CD4-positive, alpha-beta T cell treated with Interleukin-6 at 100 ng/mL for 8 hours (primary cell): ENCODE results near the gene TSPAN7.

Experiments
- DNase-seq: peaks from one replicate; pipeline ENCODE4 v3.0.0-alpha.2; 2020; ENCODE audit warnings: mixed read lengths, low spot score

TSPAN7 gene

DNA sequence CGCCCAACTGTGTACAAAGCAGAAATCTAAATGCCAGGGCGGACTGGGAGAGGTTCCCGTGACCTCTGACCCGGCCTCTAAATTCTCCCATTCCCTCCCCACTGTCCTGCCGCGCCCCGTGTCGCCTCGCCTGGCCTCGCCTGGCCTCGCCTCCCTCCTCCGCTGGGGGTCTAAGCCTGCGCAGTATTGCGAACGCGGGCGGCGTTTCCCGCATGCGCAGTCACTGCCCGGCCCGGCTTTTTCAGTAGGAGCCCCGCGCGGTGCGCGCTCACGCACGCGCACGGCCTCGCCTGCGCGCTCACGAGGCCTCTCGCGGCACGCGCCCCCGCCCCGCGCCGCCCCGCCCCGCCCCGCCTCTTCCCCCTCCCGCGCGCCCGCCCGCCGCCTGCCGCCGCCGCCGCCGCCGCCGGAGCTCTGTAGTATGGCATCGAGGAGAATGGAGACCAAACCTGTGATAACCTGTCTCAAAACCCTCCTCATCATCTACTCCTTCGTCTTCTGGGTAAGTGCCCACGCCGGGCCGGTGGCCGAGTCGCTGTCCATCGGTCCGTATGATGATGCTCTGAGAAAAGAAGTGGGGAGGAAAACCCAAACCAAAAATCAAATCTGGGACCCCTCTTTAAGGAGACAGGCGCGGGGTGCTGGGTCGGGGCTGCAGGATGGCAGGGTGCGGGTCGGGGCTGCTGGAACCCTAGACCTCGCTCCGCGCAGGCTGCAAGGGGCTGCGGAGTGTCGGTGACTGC is at the start of gene TSPAN7:
Gene TSPAN7, plus strand, starts transcription at position 417 of the 743 bp plus-strand sequence. Its CDS starts 5 bp downstream, at position 422.
- peak; percentile 76 for DNase-seq

DNA sequence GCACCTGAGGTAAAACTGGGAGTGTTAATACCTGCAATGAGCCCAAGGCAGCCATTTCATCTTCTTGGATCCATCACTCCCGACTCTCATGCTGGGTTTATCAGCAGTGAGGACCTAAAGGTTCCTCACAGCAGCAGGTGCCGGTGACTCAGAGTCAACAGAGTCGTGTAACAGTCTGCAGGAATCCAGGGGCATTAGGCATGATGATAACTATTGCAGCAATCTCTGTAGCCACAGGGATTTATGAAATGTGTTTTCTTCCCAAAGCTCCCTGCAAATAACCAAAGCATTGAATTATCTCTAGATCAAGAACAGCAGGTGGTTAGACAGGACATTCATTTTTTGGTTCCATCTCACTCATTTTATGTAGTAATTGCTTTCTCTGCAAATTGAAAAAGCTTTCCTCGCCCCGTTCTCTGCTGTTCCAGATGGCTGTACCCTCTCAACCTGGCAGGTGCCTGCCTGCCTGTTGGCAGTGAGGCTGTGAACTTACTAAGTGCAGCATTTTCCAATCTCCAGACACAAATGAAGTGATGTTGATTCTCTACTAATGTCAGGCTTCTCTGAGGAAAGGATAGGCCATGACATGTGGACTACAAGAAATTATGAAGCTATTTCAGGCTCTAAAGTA is 48.1 kb upstream of the TSPAN7 start:
- DNase-seq: no peak

DNA sequence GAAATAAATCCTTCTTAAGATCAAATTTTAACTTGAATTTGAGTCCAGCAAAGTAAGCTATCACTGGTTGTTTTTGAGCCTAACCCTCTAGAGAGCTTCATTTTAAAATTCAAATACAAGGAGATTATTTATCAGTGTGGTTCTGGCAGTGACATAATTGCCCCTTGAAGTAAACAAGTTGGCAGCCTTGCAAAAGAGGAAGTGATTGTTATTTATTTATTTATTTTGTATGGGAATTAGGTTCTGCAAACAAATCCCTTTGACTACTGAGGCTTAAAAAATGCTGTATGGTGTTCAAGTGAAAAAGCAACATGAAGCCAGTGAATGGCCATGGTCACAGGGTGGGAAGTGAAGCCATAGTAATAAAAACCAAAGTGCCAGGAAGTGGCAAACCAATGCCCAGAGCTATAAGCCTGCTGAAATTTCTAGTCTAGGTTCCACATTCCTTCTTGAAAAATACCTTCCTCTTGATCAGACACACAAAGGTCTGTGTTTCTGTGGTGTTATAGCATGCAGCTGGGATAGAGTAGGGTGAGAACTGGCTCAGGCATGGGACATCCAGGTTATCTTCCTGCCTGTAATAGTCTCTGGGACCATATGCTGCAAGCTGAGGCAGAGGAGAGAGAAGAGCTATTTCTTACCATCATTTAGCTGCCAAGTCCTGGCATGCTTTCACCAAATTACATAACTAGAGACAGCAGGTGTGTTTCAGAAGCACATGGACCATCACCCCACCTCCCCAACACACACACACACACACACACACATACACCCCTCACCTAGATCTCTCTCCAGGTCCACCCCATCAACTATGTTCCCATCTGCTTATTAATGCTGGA is 47.1 kb upstream of the TSPAN7 start:
- no peak for DNase-seq

GRCh38 chrX:38515291-38515690 is 46.1 kb upstream of the TSPAN7 start:
- DNase-seq: no peak

GRCh38 chrX:38516196-38516774 is 45.1 kb upstream of the TSPAN7 start:
- no peak for DNase-seq

- no peak for DNase-seq
Observed at GRCh38 chrX:38519651-38520050, 41.7 kb upstream of the TSPAN7 start.

DNA sequence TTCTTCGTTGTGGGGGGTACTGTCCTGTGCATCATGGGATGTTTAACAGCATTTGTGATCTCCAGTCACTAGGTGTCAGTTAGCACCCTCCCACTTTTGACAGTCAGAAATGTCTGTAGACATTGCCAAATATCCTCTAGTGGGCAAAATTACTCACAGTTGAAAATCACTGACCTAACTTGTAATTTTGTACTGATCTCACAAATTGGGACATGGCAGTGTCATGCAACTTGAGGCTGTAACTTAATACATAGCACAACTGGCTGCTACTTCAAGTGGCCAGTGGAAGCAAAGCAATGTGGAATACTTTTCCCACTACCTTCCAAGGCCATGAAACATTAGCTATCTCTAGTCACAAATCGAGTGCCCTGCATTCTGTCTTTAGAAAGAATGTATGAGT is 23.2 kb upstream of the TSPAN7 start:
- no peak for DNase-seq

DNA sequence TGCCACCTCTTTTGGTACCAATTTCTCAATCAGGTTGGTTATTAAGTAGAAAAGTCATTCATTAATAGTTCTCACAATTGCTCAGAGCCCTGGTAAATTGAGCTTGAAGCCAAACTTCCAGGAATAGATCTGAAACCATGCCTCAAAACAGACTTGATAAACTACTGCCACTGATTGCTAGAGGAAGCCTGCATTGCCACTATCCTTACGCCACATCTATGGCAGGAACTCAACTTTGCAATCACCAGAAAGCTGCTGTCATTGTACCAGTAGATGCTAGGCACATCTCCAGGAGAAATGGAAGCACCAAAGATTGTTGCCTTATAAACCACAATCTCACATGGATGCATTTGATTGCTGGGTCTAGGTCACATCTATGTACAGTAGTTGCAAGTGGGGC is 21.6 kb upstream of the TSPAN7 start:
- DNase-seq: no peak

DNA sequence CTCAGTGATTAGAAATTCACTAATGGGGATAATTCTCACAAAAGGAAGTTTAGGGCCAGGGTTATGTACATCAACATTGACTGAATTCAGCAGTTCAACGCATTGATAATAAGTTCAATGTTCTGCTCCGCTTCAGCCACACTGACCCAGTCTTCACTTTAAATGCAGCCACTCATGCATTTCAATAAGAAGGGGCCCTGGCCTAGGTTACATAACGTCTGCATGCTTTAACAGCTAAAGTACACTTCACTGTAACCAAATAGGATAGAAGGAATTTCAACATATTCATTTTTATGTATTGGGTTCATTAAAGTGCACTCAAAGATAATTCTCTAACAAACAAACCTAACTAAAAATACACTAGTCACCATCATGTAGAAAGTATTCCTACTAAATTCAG is 12.8 kb upstream of the TSPAN7 start:
- no peak for DNase-seq

- DNase-seq: no peak
Observed at GRCh38 chrX:38552721-38553120, 8.6 kb upstream of the TSPAN7 start.

- no peak for DNase-seq
Observed at GRCh38 chrX:38558686-38559085, 2.7 kb upstream of the TSPAN7 start.

GRCh38 chrX:38560776-38561125 is 591 bp upstream of the TSPAN7 start:
- no peak for DNase-seq

GRCh38 chrX:38561951-38562719 is 793 bp downstream of the TSPAN7 start:
- DNase-seq: no peak

- no peak for DNase-seq
Observed at GRCh38 chrX:38563030-38563429, 1.7 kb downstream of the TSPAN7 start.

DNA sequence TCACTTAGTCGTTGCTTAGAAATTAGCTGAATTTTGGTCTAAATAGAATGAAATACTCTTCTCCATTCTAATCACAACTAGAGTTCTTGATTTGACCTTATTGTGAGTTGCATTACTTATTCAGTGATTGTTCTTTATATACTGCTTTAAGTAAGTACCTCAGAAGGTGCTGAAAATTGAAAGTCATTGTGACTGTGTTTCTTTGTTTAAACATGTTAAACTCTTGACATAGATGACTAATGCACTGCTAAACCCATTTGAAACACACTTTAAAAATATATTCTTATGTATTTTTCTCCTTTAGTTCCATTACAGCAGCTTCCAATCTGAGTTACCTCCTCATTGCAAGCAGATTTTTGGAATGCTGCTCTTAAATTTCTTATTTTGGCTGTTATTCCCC is 9.1 kb downstream of the TSPAN7 start:
- no peak for DNase-seq

- no peak for DNase-seq
Observed at GRCh38 chrX:38571058-38571457, 9.7 kb downstream of the TSPAN7 start.

DNA sequence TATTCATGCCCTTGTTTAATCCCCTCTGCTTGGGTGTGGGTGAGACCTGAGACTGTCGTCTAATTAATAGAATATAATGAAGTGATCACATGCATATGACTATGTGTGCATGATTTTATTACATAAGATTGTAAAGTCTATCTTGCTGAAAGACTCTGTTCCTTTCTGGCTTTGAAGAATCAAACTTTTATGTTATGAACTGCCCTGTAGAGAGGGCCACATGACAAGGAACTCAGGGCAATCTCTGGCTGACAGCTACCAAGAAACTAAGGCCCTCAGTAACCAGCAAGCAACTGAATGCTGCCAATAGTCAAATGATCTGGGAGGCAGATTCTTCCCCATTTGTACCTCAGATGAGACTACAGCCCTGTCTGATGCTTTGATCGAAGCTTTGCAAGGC is 13.5 kb downstream of the TSPAN7 start:
- no peak for DNase-seq

DNA sequence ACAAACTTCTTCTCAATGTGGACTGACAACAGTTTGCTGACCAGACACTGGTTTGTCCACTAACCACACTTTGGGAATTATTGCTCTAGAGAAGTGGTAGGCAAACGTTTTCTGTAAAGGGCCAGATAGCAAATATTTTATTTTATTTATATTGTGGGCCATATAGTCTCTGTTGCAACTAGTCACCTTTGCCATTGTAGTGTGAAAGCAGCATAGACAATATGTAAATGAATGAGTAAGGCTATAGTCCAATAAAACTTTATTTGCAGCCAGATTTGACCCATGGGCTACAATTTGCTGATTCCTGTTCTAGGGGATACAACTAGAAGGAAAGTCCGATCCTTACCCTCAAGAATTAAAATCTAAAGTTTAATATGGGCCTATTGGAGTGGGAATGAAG is 14.5 kb downstream of the TSPAN7 start:
- DNase-seq: no peak

GRCh38 chrX:38577738-38578137 is 16.4 kb downstream of the TSPAN7 start:
- no peak for DNase-seq

- no peak for DNase-seq
Observed at GRCh38 chrX:38578167-38578566, 16.8 kb downstream of the TSPAN7 start.

GRCh38 chrX:38583181-38583580 is 21.8 kb downstream of the TSPAN7 start:
- DNase-seq: no peak

DNA sequence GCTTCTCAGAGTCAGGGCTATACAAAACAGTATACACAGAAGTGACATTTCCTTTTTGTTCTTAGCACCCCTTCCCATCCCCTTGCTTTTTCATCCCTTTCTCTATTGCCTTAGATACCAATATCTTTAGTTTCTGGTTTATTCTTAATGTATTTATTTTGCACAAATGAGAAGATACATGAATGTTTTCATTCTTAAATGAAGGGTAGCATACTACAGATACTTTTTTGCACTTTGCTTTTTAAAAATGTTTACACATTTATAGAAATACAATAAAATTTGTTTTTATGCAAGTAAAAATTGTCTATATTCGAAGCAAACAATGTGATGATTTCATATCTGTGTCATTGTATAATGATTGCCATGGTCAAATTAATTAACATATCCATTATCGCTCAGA is 33.1 kb downstream of the TSPAN7 start:
- DNase-seq: no peak
